Kidney capillary endothelial cell (primary cell): ENCODE data around the gene ISX.
"Not testable (repeated sequence)": the region's sequence is repeated elsewhere in the genome, so short reads cannot be mapped to it uniquely, and the experiment has no call there.

Experiments
- DNase-seq: peaks from one replicate; pipeline ENCODE4 v3.0.0-alpha.2; 2018; ENCODE audit warnings: low spot score

The ISX gene

DNA sequence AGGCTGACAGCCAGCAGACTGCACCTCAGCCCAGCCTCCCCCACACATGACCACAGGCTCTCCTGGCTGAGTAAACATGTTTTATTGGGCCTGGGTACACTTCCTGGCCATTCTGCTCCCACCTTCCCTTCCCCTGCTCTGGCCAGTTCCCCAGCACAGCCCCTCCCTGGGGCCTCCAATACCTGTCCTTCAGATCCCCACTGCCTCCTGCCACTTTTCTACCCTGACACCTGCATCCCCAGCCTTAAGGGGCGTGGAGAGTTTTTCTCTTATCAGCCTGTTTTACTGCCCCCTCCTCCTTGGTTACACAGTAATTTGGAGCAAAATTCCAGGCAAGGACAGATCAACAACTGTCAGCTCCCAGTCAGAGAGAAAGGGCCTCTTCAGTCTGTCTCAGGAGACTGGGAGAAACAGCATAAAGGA is at the start of gene ISX:
TSS of gene ISX (plus strand) at position 363 of the 423 bp plus-strand sequence. CDS start 930 bp downstream, outside the sequence.
- DNase-seq = no peak

DNA sequence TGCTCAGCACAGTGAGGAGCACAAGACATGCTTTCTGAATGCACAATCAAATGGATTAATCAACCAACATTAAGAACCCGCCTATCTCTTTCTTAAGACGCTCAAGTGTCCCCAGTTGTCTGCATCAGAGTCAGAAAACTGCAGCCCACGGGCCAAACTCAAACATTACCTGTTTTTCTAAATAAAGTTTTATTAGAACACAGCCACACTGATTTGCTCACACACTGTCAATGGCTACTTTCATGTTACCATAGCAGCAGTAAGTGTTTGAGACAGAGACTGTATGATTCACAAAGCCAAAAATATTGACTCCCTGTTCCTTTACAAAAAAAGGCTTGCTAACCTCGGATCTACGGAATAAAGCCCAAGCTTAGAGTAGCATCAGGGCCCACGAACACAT is 49.0 kb upstream of the ISX start:
- no peak for DNase-seq

DNA sequence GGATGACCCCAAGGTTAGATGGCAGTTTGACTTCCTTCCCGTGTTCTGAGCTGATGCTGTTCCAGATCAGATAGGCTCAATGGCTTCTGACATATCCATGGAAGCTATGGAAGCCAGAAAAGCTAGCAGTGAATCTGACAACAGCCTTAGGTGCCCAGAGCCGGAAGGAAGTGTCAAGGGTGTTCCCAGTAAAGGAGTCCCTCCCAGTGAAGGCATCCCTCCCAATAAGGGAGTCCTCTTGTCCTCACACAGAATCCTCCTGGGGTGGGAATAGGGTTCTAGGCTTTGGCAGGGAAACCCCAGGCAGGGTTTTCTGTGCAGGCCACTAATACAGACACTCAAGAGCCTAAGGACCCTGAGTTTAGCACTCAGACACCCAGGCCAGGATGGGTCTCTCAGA is 47.0 kb upstream of the ISX start:
- no peak for DNase-seq

DNA sequence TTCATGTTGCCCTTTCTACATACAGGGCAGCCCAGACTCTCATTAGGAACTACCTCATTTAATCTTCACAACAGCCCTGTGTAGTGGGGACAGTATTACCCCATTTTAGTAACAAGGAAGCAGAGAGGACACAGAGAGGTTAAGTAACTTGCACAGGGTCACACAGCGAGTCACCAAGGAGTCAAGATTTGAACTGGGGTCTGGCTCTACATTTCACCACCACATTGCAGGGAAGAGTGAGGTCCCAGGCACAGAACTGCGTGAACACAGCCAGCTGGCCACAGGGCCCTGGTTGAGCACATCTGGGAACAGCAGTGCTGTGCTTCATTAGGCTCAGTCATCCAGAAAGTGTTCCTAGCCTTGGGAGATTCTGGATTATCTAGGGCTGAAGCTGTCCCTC is 45.4 kb upstream of the ISX start:
- no peak for DNase-seq

DNA sequence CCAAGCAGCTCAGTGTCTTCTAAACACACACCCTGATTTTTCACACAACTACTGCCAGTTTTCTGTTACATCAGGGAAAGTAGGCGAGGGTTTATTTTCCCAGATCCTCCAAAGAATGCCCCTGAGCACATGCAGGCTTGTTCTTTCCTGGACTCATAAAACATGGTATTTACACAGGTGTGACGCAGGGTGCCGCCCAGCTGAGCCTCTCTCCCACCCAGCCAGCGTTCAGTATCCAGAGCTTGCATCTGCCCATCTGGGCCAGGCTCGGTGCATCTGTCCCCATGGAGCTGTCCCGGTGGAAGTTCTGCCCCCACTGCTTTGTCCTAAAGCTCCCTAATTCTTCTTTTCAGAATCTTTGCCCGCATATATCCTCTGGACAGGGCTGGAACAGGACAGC is 44.8 kb upstream of the ISX start:
- DNase-seq = no peak

DNA sequence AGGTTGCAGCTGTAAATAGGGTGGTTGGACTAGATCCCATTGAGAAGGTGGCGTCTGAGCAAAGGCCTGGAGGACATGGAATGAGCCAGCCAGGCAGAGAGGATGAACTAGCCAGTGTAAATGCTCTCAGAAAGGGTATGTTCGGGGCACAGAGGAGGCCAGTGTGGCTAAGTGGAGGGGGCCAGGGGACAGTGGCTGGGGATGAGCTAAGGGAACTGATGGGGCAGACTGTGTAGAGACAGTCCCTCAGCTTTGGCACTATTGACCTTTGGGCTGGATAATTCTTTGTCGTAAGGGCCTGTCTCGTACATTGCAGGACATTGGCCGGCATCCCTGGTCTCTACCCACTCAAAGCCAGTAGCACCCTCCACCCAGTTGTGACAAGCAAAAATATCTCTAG is 43.7 kb upstream of the ISX start:
- DNase-seq = no peak

DNA sequence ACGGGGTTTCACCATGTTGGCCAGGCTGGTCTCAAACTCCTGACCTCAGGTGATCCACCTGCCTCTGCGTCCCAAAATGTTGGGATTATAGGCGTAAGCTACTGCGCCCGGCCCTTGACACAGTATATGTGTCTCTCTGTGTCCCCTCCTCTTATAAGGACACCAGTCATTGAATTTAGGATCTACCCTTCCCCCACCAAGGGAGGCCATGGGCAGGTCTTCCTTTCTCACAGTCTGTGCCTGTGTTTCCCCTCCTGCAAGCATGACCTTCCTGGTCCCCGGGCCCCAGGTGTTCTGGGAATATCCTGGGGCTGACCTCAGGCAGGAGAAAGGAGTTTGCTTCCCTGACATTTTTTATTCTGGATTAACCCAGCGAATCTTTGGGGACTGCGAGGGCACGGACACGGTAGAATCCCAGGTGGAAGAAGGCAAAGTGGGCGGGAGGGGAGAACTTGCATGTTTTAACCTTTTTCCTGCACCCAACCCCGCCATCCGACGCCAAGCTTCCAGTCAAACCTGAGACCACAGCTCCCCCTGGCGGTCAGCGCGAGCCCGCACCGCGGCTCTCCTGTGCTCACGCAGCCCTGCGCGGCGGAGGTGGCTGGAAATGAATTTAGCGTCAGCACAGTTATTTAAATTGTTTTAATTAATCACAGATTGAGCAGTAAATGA is 42.1 kb upstream of the ISX start:
- DNase-seq = peak; percentile 38

DNA sequence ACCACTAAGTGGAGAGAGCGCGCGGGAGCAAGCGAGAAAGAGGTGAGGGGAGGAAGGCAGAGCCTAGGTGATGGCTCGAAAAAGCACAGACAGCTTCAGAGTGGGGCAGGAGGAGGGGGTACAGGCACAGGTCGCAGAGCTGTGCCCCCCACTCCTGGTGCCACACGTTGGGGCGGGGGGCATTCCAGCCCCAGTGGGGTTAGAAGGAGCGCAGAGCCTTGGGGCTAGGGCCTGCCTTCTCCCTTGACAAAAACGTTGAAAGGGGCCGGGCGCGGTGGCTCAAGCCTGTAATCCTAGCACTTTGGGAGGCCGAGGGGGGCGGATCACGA is 41.6 kb upstream of the ISX start:
- DNase-seq = no peak

DNA sequence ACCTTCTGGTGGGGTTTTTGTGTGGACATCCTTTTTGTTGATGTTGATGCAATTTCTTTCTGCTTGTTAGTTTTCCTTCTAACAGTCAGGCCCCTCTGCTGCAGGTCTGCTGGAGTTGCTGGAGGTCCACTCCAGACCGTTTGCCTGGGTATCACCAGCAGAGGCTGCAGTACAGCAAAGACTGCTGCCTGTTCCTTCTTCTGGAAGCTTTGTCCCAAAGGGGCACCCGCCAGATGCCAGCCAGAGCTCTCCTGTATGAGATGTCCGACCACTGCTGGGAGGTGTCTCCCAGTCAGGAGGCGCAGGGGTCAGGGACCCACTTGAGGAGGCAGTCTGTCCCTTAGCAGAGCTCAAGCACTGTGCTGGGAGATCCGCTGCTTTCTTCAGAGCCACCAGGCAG is 35.8 kb upstream of the ISX start:
- DNase-seq = not testable (repeated sequence)

DNA sequence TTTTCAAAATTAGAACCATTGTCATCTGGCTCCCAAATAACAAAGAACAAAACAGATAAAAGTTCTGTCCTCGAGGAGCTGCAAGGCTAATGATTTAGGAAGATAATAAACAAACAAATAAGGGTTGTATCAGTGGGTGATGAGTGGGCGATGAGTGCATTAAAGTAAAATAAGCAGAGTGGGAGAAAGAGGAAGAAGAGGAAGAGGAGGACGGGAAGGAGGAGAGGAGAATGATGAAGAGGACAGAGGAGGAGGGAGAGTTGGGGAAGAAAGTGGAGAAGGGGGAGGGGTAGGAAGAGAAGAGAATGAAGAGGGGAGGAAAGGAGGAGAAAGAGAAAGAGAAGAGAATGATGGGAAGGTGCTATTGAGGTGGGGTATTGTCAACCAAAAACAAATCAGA is 33.4 kb upstream of the ISX start:
- no peak for DNase-seq

DNA sequence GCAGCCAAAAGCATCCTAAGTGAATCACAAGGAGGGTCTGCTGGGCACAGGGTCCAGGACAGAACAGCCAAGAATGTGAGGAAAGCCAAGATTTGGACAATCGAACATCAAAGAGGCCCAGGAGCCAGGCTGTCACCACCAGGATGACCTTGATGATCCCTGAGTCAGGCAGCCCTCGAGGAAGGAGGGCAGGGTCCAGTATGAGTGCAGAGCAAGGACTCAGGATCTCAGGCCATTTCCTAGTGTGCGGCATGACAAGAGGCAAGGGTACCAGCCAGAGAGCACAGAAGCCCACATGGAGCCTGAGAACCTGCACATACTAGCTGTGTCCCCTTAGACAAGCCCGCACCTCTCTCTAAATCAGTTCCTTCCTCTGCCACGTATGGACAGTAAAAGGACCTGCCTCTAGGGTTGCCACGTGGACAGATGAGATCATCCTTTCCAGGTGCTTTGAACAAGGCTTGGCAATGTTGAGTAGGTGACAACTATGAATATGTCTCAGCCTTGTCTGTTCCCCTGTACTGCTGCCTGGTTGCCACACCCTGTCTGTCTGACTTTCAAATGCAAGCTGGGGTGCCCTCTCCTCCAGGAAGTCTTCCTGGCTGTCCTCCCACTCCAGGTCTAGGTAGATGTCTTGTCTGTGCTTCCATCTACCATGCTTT is 32.2 kb upstream of the ISX start:
- no peak for DNase-seq

DNA sequence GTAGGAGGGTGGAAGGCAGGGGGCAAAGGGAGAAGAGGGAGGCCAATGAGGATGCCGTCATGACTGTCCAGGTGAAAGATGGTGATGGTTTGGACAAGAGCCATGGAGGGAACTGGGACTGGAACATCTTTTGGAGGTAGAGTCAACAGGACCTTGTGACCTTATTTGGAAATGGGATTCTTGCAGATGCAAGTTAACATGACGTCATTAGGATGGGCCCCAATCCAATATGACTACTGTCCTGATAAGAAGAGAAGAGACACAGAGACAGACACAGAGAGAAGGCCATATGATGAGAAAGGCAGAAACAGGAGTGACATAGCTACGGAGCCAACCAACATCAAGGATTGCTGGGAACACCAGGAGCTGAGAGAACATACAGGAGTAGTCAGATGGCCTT is 31.0 kb upstream of the ISX start:
- no peak for DNase-seq

DNA sequence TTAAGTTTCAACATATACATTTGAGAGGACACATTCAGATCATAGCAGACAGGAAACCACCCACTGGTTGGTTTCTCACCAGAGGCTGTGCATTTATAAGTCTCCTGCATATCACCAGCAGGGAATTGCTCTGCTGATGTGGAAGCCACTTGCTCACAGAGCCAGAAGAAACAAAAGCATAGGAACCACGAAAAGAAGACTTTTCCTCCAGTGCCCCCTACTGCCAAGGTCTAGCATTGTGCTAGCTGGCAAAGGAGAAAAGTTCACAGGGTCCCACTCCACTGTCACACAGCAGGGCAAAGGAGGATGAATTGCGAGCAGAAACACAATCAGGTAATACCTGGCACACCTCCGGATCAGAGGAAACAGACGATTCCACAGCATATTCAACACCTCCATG is 28.9 kb upstream of the ISX start:
- no peak for DNase-seq

DNA sequence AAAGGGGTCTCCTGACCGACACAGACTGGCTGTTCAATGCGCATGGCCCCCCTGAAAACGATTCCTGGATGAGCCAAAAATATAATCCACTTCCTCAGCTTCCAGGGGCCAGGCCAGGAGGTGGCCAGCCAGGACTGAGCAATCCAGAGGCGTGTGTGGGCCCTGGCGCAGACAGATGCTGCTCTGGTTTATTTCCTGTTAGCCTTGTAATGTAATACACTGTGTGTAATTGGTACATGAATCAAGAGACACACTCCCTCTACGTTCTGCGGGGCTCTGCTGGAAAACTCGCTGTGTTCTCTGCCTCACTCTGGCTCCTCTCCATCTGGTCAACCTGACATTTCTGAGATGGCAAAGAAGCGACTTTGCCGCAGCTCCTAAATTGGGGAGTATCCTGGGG is 26.3 kb upstream of the ISX start:
- DNase-seq = no peak

DNA sequence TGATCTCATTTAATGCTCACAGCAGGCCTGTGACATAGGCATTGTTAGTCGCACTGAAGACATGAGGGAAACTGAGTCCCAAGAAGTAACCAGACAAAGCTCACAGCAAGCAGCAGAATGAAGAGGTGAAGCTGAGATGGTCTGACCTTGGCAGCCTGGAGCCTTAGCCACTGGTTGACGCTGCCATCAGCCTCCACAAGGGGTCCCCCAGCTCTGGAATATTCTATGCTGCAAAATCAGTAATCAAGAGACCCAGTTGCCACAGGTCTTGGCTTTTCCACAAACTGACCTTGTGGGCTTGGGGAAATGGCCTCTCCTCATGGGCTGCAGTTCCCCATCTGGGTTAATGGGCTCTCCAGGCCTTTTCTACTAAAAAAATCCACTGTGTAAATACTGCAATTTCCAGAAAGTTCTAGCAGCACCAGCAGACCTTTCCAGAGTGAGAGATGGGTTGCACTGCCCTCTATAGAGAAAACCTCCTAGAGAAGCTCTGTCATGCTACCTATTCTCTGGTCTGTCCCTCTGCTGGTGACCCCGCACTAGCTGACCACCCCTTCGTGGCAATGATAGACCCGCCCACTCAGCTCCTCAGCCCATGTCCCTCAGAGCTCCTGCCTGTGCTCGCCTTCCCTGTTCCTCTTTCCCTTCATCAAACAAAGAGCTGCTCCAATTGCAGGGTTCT is 22.6 kb upstream of the ISX start:
- no peak for DNase-seq

DNA sequence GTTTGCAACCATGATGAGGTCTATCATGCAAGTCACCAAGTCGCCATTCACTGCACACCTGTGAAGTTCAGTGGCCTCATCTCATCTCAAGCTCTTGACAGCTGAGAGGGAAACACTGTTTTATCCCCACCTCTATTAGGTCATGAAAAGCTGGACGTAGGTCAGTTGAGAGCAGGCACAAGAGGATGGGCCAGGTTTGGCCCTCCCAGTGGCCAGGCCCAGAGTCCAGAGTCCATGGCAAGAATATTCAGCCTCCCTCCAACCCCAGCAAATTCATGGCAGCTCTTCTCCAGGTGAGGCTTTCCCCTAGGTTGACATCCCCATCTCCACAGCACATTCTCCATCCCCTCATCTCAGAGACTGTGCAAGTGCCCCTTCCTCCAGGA is 22.0 kb upstream of the ISX start:
- DNase-seq = no peak

DNA sequence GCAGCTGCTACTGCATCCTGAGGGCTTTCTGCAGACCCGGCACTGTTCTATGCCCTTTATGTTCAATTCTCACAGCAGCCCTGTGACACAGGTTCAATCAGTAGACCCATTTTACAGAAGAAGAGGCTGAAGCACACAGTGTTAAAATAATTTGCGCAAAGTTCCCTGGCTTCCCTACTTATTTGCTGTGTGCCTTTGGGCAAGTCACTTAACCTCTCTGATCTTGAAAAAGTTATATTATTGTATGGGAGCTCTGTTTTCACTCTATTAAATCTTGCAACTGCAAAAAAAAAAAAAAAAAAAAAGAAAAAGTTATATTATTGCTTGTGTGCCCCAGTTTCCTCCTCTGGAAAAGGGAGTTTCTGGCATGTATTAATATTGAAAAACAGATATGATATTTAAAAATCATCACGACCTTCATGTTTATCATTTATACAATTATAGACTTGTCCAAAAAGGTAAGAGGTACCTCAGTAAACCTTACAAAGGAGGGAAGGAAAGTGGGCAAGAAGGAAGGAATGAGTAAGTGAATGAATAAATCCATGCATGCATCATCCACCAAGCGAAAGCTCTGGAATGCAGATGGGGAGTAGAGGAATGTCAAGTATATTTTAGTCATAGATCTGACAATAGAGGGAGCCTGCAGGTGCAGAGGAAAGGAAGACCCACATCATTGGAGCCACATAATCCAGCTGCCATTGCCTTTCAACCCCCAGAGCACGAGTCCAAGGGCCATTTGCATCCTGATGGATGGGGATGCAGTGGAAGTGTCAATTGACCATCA is 21.2 kb upstream of the ISX start:
- DNase-seq = no peak

DNA sequence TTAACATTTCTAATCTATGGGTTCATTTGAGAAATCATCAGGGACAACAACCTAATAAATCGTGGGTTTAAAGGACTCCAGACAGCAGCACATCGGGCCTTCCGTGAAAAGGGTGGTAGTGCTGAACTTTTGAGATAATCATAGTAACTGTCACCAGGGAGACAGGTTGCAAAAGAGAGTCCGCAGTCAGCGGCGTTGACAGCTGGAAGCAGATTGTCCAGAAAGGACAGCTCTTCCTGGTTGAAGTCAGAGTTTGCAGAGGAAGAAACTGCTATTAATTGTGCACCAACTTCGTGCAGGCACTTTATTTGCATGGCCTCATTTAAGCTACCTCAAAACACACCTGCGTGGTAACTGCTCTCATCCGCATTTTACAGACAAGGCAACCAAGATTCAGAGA is 20.5 kb upstream of the ISX start:
- no peak for DNase-seq

DNA sequence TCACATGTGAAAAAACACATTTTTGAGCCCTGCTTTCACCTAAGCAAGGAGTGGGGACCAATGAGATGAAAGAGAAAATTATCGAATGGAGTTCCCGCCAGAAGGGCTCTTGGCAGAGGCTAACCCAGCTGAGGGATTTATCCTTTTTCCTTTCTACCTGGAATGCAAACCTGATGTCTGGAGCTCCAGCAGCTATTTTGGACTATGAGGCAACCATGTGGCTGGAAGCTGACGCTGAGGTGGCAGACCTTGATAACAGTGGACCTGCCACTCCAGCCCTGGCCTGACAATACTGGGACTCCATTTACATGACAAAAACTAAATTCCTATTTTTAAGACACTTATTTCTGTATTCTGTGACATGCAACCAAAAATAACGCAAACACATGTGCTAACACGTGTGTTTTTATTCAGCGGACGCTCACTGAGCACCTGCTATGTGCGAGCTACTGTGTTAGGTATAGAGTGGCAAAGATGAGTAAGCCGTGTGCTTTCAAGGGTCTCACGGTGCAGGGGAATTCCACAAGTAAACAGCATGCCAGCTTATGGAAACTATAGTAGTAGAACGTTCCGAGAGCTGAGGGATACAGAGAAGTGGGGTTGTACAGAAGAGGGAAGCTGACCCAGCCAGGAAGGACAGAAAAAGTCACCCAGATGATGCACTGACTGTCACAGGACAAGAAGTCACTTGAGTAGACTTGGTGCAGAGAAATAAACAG is 19.1 kb upstream of the ISX start:
- no peak for DNase-seq

DNA sequence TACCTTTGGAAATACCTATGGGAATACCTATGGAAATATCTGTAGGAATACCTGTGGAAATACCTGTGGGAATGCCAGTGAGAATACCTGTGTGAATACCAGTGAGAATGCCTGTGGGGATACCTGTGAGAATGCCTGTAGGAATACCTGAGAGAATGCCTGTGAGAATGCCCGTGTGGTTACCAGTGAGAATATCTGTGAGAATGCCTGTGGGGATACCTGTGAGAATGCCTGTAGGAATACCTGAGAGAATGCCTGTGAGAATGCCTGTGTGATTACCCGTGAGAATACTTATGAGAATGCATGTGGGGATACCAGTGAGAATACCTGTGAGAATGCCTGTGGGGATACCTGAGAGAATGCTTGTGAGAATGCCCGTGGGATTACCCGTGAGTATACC is 15.9 kb upstream of the ISX start:
- DNase-seq = not testable (repeated sequence)

DNA sequence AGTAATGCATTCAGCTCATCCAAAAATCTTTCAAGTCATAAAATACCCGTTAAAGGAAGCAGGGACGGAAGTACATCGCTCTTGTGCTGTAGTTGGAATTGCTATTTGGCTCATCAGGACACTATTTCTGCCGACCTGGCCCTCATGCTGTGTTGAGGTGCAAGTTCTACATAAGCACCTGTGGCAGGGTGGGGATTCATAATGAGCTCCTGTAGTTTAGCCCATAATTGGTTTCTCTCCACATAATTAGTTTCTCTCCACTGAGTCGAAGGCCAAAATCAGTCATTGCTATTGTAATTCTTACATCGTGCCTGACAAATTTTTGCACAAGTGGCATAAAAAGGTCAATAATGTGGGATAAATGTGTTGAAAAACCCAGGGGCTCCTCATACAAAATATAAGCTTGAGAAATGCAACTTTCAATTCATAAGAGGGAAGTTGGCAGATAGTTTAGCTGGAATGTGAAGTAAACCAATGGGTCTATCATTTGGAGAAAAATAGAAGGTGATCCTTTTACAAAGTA is 14.9 kb upstream of the ISX start:
- DNase-seq = no peak

DNA sequence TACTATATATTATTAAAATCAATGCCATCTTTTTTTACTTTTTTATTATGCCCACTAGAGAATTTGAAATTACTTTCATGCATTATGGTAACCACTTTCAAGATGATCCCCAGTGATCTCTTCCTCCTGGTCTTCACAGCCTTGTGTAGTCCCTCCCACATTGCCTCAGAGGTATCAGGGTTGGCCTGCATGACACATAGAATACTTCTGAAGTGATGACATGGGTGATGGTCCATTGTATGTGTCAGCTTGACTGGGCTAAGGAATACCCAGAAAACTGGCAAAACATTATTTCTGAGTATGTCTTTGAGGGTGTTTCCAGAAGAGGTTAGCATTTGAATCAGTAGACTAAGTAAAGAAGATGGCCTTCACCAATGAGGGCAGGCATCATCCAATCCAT is 14.2 kb upstream of the ISX start:
- no peak for DNase-seq
